ENCODE results near the gene MIF. TPM values are rescaled to one million over a fixed set of nuclear protein-coding genes. Genes with fewer than 3 reads are reported as not detected.
"Not testable (repeated sequence)": the region's sequence is repeated elsewhere in the genome, so short reads cannot be mapped to it uniquely, and the experiment has no call there.

Gene MIF
- total RNA-seq, 1 donor from 2014 or later = 270 TPM

GRCh38 chr22:23913661-23914353, 19.6 kb downstream of the MIF start:
- DNase-seq = peak; percentile 100
- intact Hi-C loops (cut with micrococcal nuclease) = no loop called here
- ATAC-seq = peak; percentile 99

GRCh38 chr22:23915290-23915689, 21.1 kb downstream of the MIF start:
- no peak for DNase-seq
- intact Hi-C loops (cut with micrococcal nuclease) = no loop called here
- no peak for ATAC-seq

GRCh38 chr22:23920267-23920611, 26.1 kb downstream of the MIF start:
- ATAC-seq; DNase-seq; intact Hi-C loops (cut with micrococcal nuclease): not testable (repeated sequence)

- ATAC-seq = not testable (repeated sequence)
Measured at GRCh38 chr22:23921586-23922201, 27.5 kb downstream of the MIF start.

GRCh38 chr22:23922921-23923320, 28.7 kb downstream of the MIF start:
- DNase-seq = no peak
- ATAC-seq = no peak
- intact Hi-C loops (cut with micrococcal nuclease) = no loop called here

More at GRCh38 chr22:23921586-23922201, 27.5 kb downstream of the MIF start:
- intact Hi-C loops (cut with micrococcal nuclease); DNase-seq: not testable (repeated sequence)

GRCh38 chr22:23925020-23925606, 30.9 kb downstream of the MIF start:
- ATAC-seq (no peak), DNase-seq (no peak)
- intact Hi-C loops (cut with micrococcal nuclease) = no loop called here

- DNase-seq = no peak
- ATAC-seq = no peak
- intact Hi-C loops (cut with micrococcal nuclease) = no loop called here
Measured at GRCh38 chr22:23926561-23926960, 32.4 kb downstream of the MIF start.

GRCh38 chr22:23938328-23939016, 44.3 kb downstream of the MIF start:
- DNase-seq = no peak
- intact Hi-C loops (cut with micrococcal nuclease) = no loop called here
- ATAC-seq = peak; percentile 52

- ATAC-seq = no peak
- DNase-seq = no peak
- intact Hi-C loops (cut with micrococcal nuclease) = no loop called here
Measured at GRCh38 chr22:23939017-23939357, 44.8 kb downstream of the MIF start.

- ATAC-seq; DNase-seq; intact Hi-C loops (cut with micrococcal nuclease): not testable (repeated sequence)
Measured at GRCh38 chr22:23940166-23940565, 46.0 kb downstream of the MIF start.

Other genes starting within 250 kb of the MIF start
- not detected for gene RGL4, start 203.4 kb upstream of the MIF start, total RNA-seq
- gene ZNF70, start 143.3 kb upstream of the MIF start, total RNA-seq = 3.5 TPM
- gene VPREB3, start 140.0 kb upstream of the MIF start, total RNA-seq = 0.97 TPM
- gene C22orf15, start 131.4 kb upstream of the MIF start, total RNA-seq = not detected
- gene CHCHD10, start 126.4 kb upstream of the MIF start, total RNA-seq = 1,571 TPM
- 32.3 TPM for gene MMP11, start 121.5 kb upstream of the MIF start, total RNA-seq
- 48.5 TPM for gene SMARCB1, start 107.4 kb upstream of the MIF start, total RNA-seq
- 2.1 TPM for gene DERL3, start 55.4 kb upstream of the MIF start, total RNA-seq
- 25.3 TPM for gene SLC2A11, start 36.5 kb upstream of the MIF start, total RNA-seq
- 3.2 TPM for gene GSTT2B, start 66.8 kb downstream of the MIF start, total RNA-seq
- gene DDTL, start 72.5 kb downstream of the MIF start, total RNA-seq = 1.6 TPM
- 141 TPM for gene DDT, start 80.1 kb downstream of the MIF start, total RNA-seq
- gene GSTT2, start 85.8 kb downstream of the MIF start, total RNA-seq = 0.42 TPM
- gene GSTT4, start 111.1 kb downstream of the MIF start, total RNA-seq = not detected
- 40.2 TPM for gene CABIN1, start 116.9 kb downstream of the MIF start, total RNA-seq